ENCODE measurements around the gene TCHHL1. TPM values are rescaled to one million over a fixed set of nuclear protein-coding genes. Genes with fewer than 3 reads are reported as not detected.
"Not testable (repeated sequence)": the region's sequence is repeated elsewhere in the genome, so short reads cannot be mapped to it uniquely, and the experiment has no call there.

The TCHHL1 gene
- total RNA-seq, 4 donors from 2014 or later, result 1.7 to 4.4 (median 3.3) TPM; not detected in 1

DNA sequence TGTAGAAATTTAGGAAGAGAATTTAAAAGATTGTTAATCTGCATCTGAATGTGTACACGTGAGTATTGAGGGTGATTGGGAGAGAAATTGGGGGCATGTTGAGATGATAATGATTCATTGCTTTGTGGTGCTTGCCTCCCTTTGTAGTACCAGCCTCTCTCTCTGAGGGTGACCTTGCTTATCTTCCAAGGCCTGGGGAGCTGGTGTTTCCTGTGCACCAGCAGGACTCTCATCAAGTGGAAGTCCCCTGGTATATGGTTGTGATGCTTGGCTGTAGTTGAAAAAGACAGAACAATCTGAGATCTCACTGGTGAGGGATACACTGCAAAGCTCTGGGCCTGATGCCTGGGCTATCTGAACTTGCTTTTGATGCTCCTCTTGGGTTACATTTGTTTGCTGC, 4.0 kb downstream of the TCHHL1 start:
- WGBS, result 58% methylated on average over 1 of the region's 1 CpG
- no peak overlapping the region for H3K4me3 ChIP-seq
- no peak for TF ChIP-seq POLR2A (IDR thresholded peaks at IDR 0.05)
- TF ChIP-seq EP300 (IDR thresholded peaks at IDR 0.05), result no peak
- no peak for TF ChIP-seq POLR2AphosphoS5 (IDR thresholded peaks at IDR 0.05)
- TF ChIP-seq, protein P1, sequence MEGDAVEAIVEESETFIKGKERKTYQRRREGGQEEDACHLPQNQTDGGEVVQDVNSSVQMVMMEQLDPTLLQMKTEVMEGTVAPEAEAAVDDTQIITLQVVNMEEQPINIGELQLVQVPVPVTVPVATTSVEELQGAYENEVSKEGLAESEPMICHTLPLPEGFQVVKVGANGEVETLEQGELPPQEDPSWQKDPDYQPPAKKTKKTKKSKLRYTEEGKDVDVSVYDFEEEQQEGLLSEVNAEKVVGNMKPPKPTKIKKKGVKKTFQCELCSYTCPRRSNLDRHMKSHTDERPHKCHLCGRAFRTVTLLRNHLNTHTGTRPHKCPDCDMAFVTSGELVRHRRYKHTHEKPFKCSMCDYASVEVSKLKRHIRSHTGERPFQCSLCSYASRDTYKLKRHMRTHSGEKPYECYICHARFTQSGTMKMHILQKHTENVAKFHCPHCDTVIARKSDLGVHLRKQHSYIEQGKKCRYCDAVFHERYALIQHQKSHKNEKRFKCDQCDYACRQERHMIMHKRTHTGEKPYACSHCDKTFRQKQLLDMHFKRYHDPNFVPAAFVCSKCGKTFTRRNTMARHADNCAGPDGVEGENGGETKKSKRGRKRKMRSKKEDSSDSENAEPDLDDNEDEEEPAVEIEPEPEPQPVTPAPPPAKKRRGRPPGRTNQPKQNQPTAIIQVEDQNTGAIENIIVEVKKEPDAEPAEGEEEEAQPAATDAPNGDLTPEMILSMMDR (IDR thresholded peaks at IDR 0.05), result no peak
- DNase-seq (ENCODE audit: low spot score in 2 of 2), result no peak
- peaks cover 17% of the 10 kb centered on the region for H3K27me3 ChIP-seq
- H3K27ac ChIP-seq, result no peak overlapping the region
- no peaks in the 10 kb centered on the region for H3K4me1 ChIP-seq
- no peaks in the 10 kb centered on the region for H3K36me3 ChIP-seq
- no peaks in the 10 kb centered on the region for H3K9me3 ChIP-seq

DNA sequence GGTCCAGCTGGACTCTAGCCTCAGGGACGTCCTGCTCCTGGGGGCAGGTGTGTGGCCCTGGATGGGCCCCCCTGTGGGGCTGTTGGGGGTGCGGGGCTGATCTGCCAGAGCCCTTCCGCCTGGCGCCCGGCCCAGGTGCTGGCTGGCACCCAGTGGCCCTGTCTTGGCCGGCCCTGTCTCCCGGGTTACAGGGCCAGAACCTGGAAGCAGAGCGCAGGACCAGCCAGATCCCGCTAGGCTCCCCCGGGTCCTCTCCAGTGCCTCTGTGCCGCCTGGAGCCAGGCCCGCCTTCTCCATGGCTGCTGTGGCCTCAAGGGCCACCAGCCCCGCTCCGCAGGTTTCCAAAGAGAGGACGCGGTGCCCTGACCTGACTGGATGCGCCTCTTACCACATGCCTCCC, 7.8 kb downstream of the TCHHL1 start:
- H3K4me1 ChIP-seq; H3K27ac ChIP-seq; DNase-seq (ENCODE audit: low spot score in 2 of 2); H3K36me3 ChIP-seq; H3K4me3 ChIP-seq; H3K9me3 ChIP-seq: not testable (repeated sequence)
- H3K27me3 ChIP-seq, result peaks cover 21% of the 10 kb centered on the region
- 84% methylated on average over 4 of the region's 17 CpGs for WGBS

DNA sequence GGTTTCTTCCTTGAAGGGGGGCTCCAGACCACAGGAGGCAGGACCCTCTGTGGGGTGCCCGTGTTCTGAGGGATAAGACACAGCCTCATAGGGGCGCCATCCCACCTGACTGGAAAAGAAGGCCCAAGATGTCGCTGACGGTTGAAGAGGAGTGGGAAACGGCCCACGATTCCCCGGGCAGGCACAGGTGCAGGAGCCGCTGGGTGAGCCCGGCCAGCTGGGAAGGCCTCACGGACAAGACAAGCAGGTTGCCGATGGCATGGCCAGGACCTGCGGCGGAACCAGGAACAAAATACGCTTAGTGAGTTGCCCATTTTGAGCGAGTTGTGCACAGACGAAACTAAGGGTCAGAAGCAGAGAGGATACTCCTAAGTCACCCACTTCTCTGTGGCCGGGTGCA, 8.4 kb downstream of the TCHHL1 start:
- H3K4me1 ChIP-seq; DNase-seq (ENCODE audit: low spot score in 2 of 2); H3K4me3 ChIP-seq; H3K27ac ChIP-seq; H3K36me3 ChIP-seq; H3K9me3 ChIP-seq: not testable (repeated sequence)
- peaks cover 21% of the 10 kb centered on the region for H3K27me3 ChIP-seq
- WGBS, result 91% methylated on average over 17 of the region's 17 CpGs

DNA sequence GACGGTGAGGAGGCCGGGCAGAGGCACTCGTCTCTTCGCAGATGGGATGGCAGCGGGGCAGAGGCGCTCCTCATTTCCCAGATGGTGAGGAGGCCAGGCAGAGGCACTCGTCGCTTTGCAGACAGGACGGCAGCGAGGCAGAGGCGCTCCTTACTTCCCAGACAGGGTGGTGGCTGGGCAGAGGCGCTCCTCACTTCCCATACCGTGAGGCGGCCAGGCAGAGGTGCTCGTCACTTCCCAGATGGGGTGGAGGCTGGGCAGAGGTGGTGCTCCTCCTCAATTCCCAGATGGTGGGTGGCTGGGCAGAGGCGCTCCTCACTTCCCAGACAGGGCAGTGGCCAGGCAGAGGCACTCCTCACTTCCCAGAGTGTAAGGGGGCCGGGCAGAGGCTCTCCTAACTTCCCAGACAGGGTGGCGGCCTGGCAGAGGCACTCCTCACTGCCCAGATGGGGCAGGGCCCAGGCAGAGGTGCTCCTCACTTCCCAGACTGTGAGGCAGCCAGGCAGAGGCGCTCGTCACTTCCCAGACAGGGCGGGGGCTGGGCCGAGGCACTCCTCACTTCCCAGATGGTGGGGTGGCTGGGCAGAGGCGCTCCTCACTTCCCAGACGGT, 9.9 kb downstream of the TCHHL1 start:
- WGBS, result 87% methylated on average over 12 of the region's 24 CpGs
- Histone ChIP-seq H3K9me3 (no peaks in the 10 kb centered on the region), H3K4me3 (no peak overlapping the region), H3K36me3 (no peaks in the 10 kb centered on the region), H3K27me3 (peaks cover 21% of the 10 kb centered on the region), H3K4me1 (no peaks in the 10 kb centered on the region), H3K27ac (no peak overlapping the region)
- DNase-seq (ENCODE audit: low spot score in 2 of 2), result no peak
- TF ChIP-seq POLR2AphosphoS5 (IDR thresholded peaks at IDR 0.05), result no peak

DNA sequence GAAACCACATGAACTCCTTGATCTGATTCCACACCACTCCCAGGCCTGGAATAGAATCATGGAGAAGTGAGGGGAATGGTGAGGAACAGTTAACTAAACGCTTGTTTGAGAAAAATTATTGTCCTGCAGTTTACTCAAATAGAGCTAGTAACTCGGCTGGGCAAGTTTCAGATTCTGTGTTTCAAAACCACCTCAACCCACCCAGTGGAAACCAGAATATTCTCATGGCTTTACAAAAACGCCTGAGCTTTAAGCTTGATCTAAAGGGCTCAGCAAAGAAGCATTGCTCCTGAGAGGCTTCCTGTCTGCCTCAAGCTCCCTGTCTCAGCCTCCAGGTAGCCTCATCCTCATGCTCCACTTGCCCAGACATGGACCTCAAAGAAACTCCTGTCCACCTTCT, 16.6 kb downstream of the TCHHL1 start:
- DNase-seq (ENCODE audit: low spot score in 2 of 2), result no peak
- no peaks in the 10 kb centered on the region for H3K36me3 ChIP-seq
- H3K9me3 ChIP-seq, result no peaks in the 10 kb centered on the region
- H3K4me3 ChIP-seq, result no peak overlapping the region
- peaks cover 15% of the 10 kb centered on the region for H3K27me3 ChIP-seq
- no peaks in the 10 kb centered on the region for H3K4me1 ChIP-seq
- WGBS, result 90% methylated on average over 3 of the region's 3 CpGs
- no peak overlapping the region for H3K27ac ChIP-seq
- TF ChIP-seq, protein P1 (IDR thresholded peaks at IDR 0.05), result no peak
- no peak for TF ChIP-seq POLR2A (IDR thresholded peaks at IDR 0.05)
- no peak for TF ChIP-seq POLR2AphosphoS5 (IDR thresholded peaks at IDR 0.05)
- TF ChIP-seq EP300 (IDR thresholded peaks at IDR 0.05), result no peak

DNA sequence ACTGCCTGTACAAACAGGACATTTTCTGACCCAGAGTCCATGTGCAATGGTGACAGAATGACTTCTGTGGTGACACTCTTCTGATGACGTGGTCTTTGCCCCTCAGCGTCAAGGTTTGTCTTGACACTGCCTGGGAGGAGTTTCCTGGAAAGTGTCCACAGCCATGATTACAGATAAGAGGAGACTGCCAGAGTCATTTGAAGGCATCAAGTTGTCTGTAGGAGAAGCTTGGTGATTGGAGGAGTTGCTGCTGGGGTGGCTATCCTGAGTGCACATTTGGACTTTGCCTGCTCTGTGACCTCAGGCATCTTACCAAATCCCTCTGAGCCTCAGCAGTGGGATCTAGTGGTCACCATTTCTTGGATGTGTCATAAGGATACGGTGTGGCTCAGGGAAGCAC, 17.7 kb downstream of the TCHHL1 start:
- H3K4me1 ChIP-seq, result no peaks in the 10 kb centered on the region
- WGBS, result 81% methylated on average over 3 of the region's 3 CpGs
- no peaks in the 10 kb centered on the region for H3K36me3 ChIP-seq
- H3K27me3 ChIP-seq, result peaks cover 5% of the 10 kb centered on the region
- no peak overlapping the region for H3K4me3 ChIP-seq
- DNase-seq (ENCODE audit: low spot score in 2 of 2), result no peak
- no peaks in the 10 kb centered on the region for H3K9me3 ChIP-seq
- TF ChIP-seq POLR2AphosphoS5 (IDR thresholded peaks at IDR 0.05) (no peak), POLR2A (IDR thresholded peaks at IDR 0.05) (no peak), EP300 (IDR thresholded peaks at IDR 0.05) (no peak)
- TF ChIP-seq, protein P1 (IDR thresholded peaks at IDR 0.05), result no peak
- H3K27ac ChIP-seq, result no peak overlapping the region

DNA sequence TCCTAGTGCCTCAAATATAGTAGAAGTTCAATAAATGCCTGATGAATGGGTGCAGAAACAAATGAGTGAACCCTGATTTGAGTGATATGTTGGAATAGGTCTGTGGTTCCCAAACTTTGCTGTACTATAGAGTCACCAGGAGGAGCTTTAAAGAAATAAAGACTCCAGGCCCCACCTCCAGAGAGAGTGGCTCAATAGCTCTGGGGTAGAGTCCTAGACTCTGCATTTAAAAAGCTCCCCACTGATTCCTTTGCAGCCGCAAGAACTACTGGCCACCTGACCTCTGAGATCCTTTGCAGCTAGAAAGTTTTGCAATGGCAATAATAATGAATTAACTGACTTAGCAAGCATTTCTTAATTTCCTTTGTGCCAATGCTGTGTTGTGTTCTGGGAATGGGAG, 20.9 kb downstream of the TCHHL1 start:
- Histone ChIP-seq H3K4me1 (no peaks in the 10 kb centered on the region), H3K9me3 (no peaks in the 10 kb centered on the region), H3K27me3 (peaks cover 7% of the 10 kb centered on the region), H3K36me3 (no peaks in the 10 kb centered on the region), H3K4me3 (no peak overlapping the region), H3K27ac (no peak overlapping the region)
- WGBS, result 85% methylated on average over 1 of the region's 1 CpG
- no peak for DNase-seq (ENCODE audit: low spot score in 2 of 2)
- TF ChIP-seq POLR2AphosphoS5 (IDR thresholded peaks at IDR 0.05) (no peak), POLR2A (IDR thresholded peaks at IDR 0.05) (no peak), EP300 (IDR thresholded peaks at IDR 0.05) (no peak)
- TF ChIP-seq, protein P1 (IDR thresholded peaks at IDR 0.05), result no peak
